Immature natural killer cell (primary cell): ENCODE data around the gene CD226. TPM values are rescaled to one million over a fixed set of nuclear protein-coding genes. Genes with fewer than 3 reads are reported as not detected.
"Not testable (repeated sequence)": the region's sequence is repeated elsewhere in the genome, so short reads cannot be mapped to it uniquely, and the experiment has no call there.

Experiments
- DNase-seq, 3 donors: peaks; one replicate each; pipeline ENCODE4 v3.0.0; 2022; ENCODE audit warnings: mixed read lengths in 1 of 3
- H3K27ac Mint-ChIP-seq, 6 donors: one replicate each; pipeline ENCODE4 v1.8.0; 2020; ENCODE audit warnings: mixed read lengths in 6 of 6, mild to moderate bottlenecking in 5 of 6, inconsistent platforms in 4 of 6, moderate library complexity in 3 of 6
- H3K27me3 Mint-ChIP-seq, 3 donors: one replicate each; pipeline ENCODE4 v1.8.0; 2020 to 2021; ENCODE audit warnings: low read depth in 3 of 3, mild to moderate bottlenecking in 3 of 3, mixed read lengths in 3 of 3, moderate library complexity in 3 of 3, inconsistent platforms in 1 of 3
- H3K36me3 Mint-ChIP-seq, 3 donors: one replicate each; pipeline ENCODE4 v1.8.0; 2020; ENCODE audit warnings: mixed read lengths in 3 of 3, inconsistent platforms in 2 of 3, mild to moderate bottlenecking in 2 of 3
- H3K4me1 Mint-ChIP-seq, 2 donors: one replicate each; pipeline ENCODE4 v1.8.0; 2020; ENCODE audit warnings: inconsistent platforms in 2 of 2, mild to moderate bottlenecking in 2 of 2, mixed read lengths in 2 of 2, moderate library complexity in 1 of 2
- H3K4me3 Mint-ChIP-seq, 5 donors: one replicate each; pipeline ENCODE4 v1.8.0; 2020; ENCODE audit warnings: mild to moderate bottlenecking in 5 of 5, mixed read lengths in 5 of 5, inconsistent platforms in 3 of 5, moderate library complexity in 3 of 5
- H3K9me3 Mint-ChIP-seq, 6 donors: one replicate each; pipeline ENCODE4 v1.8.0; 2020; ENCODE audit warnings: mild to moderate bottlenecking in 6 of 6, mixed read lengths in 6 of 6, inconsistent platforms in 4 of 6, moderate library complexity in 3 of 6
- polyA plus RNA-seq, 3 donors: library from polyadenylated mRNA; unstranded; fragments of 300-500 nt; fragmentation: Illumina TruSeq; gene quantifications; one replicate each; pipeline ENCODE4 v1.2.3, GENCODE V29; 2021

Gene CD226
- polyA plus RNA-seq, 3 donors from 2014 or later, result 59.9 to 103 (median 102) TPM

DNA sequence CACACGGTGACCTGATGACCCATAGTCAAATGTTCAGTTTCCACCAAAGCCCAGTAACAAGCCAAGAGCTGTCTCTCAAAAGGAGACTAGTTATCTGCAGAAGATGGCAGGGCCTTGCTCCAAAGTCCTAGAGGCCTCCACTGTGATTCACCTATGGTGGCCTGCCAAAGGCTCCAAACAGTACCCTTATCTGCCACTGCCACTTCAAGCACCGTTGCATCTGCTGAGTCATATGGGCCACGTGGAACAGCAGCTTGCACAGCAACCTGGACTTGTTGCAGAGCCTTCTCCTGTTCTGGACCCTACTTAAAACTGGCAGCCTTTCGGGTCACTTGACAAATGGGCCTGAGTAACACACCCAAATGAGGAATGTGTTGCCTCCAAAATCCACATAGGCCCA, 27.6 kb upstream of the CD226 start:
- peaks cover 24 to 41% (median 27%) of the 10 kb centered on the region in 3 donors for H3K36me3 Mint-ChIP-seq
- not testable (repeated sequence) for H3K4me1 Mint-ChIP-seq, H3K27me3 Mint-ChIP-seq, DNase-seq, H3K27ac Mint-ChIP-seq, H3K4me3 Mint-ChIP-seq
- peaks cover 4 to 24% (median 9%) of the 10 kb centered on the region in 6 donors for H3K9me3 Mint-ChIP-seq

DNA sequence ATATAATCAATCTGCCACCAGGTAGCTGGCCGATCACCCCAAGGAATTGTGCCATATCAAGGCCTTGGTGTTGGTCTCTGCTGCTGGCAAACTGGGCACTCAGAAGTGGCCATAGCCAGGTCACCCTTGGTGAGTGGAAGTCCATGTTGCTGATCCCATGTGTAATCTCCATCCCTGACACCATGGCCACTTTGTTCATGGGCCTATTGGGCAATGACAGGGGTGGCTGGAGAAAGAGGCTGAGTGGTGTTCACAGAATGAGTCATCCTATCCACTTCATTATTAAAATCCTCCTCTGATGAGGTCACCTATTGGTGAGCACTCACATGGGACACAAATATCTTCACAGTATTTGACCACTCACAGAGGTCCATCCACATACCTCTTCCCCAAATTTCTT, 26.7 kb upstream of the CD226 start:
- Mint-ChIP-seq H3K4me1 (peaks cover 0 to 3% of the 10 kb centered on the region in 2 donors), H3K27ac (no peak overlapping the region)

DNA sequence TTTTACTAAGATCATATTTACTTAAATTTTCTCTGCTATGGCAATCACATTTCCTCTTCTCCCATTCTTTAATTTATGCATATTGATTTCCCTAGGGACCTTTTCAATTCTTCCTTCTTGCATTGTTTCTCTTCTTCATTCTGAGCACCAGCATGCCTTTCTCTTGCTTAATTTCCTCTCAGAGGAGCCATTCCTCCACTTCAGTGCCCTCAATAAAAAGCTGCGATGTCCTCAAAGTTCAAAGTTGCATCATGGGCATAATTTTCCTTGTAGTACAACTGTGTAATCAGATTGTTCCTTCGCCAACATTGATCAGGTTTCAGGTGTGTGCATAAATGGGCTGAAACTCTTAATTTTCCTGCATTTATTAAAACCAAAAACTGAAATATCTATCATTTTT, 21.8 kb upstream of the CD226 start:
- H3K27me3 Mint-ChIP-seq, result peaks cover 0 to 1% (median 0%) of the 10 kb centered on the region in 3 donors
- DNase-seq, result no peak
- H3K27ac Mint-ChIP-seq, result no peak overlapping the region
- H3K4me1 Mint-ChIP-seq, result peaks cover 8 to 28% of the 10 kb centered on the region in 2 donors
- H3K36me3 Mint-ChIP-seq, result peaks cover 5 to 10% (median 10%) of the 10 kb centered on the region in 3 donors
- H3K9me3 Mint-ChIP-seq, result peaks cover 4 to 11% (median 6%) of the 10 kb centered on the region in 6 donors
- H3K4me3 Mint-ChIP-seq, result no peak overlapping the region

More for the DNA sequence above, 26.7 kb upstream of the CD226 start:
- H3K27me3 Mint-ChIP-seq, result peaks cover 0 to 2% (median 2%) of the 10 kb centered on the region in 3 donors
- peaks cover 4 to 24% (median 9%) of the 10 kb centered on the region in 6 donors for H3K9me3 Mint-ChIP-seq
- H3K36me3 Mint-ChIP-seq, result peaks cover 20 to 34% (median 26%) of the 10 kb centered on the region in 3 donors
- no peak for DNase-seq
- H3K4me3 Mint-ChIP-seq, result no peak overlapping the region

DNA sequence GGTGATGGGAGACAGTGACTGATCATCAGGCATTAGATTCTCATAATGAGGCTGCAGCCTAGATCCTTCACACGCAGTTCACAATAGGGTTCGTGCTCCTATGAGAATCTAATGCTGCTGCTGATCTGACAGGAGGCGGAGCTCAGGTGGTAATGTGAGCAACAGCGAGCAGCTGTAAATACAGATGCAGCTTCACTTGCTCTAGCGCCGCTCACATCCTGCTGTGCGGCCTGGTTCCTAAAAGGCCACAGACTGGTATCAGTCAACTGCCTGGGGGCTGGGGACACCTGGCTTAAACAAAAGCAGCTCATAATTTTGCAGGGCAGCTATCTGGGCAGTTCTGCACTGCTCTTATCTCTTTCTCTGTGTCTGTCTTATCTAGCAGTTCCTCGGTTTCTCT, 20.4 kb upstream of the CD226 start:
- peaks cover 5 to 16% (median 9%) of the 10 kb centered on the region in 3 donors for H3K36me3 Mint-ChIP-seq
- DNase-seq, result no peak
- H3K9me3 Mint-ChIP-seq, result peaks cover 4 to 10% (median 6%) of the 10 kb centered on the region in 6 donors
- no peak overlapping the region for H3K27ac Mint-ChIP-seq
- peaks cover 0 to 1% (median 0%) of the 10 kb centered on the region in 3 donors for H3K27me3 Mint-ChIP-seq
- H3K4me3 Mint-ChIP-seq, result no peak overlapping the region
- H3K4me1 Mint-ChIP-seq, result peaks cover 8 to 28% of the 10 kb centered on the region in 2 donors

DNA sequence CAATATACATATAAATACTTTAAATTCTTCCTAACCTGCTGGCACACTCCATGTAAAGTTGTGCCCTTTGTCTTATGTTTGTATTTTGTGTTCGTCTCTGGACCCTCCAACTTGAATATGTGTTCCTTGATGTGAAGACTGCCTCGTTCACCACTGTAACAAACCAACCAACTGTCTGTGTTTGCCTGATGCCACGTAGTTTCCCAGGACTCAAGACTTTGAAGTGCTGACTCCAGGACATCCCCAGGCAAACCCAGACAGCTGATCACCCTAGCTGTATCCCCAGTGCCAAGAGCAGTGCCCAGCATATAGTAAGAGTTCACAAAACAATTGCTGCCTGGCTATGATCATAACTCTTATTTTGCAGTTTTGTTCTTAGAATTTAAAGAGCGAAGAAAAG, 15.5 kb upstream of the CD226 start:
- peak overlapping the region in 1 of 6 donors; percentile 15 for H3K27ac Mint-ChIP-seq
- DNase-seq, result no peak

DNA sequence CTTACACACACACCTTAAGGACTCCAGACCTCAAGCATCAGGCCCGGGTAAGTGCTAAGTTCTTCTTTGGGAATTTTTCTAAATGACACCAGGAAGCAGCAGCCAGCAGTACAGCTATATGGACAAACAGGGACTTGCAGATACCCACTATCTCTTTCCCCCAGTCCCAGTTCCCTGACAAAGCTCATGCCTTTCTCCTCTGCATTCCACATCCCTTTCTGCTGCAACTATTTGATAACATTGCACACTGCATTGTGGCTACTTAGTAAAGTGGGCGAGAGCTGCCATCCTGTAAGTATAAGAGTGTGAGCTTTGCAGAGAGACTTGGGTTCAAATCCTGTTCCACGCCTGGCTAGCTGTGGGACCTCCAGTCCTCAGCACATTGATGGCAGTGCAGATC, 14.0 kb upstream of the CD226 start:
- Mint-ChIP-seq H3K27me3 (peaks cover 0 to 1% (median 0%) of the 10 kb centered on the region in 3 donors), H3K27ac (no peak overlapping the region), H3K4me1 (peaks cover 11 to 32% of the 10 kb centered on the region in 2 donors), H3K36me3 (peaks cover 0 to 11% (median 0%) of the 10 kb centered on the region in 3 donors), H3K4me3 (no peak overlapping the region), H3K9me3 (no peaks in the 10 kb centered on the region)
- DNase-seq, result no peak

More for the DNA sequence above, 15.5 kb upstream of the CD226 start:
- Mint-ChIP-seq H3K4me3 (no peak overlapping the region), H3K27me3 (no peaks in the 10 kb centered on the region), H3K4me1 (peaks cover 12 to 38% of the 10 kb centered on the region in 2 donors), H3K9me3 (no peaks in the 10 kb centered on the region), H3K36me3 (peaks cover 0 to 11% (median 0%) of the 10 kb centered on the region in 3 donors)

DNA sequence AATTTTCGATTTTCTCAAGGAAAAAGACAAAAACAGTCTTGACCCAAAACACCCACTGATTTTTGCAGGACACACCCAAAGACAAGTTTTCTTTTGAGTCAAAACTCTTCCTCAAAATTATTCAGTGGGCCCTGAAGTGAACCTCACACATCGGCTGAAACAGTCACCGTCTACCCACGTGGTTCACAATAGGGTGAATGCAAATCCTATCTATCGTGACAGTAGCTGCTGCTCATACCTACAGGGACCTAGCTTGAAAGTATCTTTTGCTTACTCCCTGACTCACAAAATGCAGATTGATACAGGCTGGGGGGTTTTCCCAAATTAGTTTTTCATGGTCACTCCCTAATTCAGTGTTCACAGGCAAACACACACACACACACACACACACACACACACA, 10.7 kb upstream of the CD226 start:
- Mint-ChIP-seq H3K4me3 (no peak overlapping the region), H3K27me3 (peaks cover 0 to 3% (median 0%) of the 10 kb centered on the region in 3 donors), H3K27ac (peak overlapping the region in 1 of 6 donors; percentile 29), H3K4me1 (peaks cover 16 to 19% of the 10 kb centered on the region in 2 donors), H3K9me3 (no peaks in the 10 kb centered on the region), H3K36me3 (peaks cover 0 to 9% (median 0%) of the 10 kb centered on the region in 3 donors)
- DNase-seq, result no peak

DNA sequence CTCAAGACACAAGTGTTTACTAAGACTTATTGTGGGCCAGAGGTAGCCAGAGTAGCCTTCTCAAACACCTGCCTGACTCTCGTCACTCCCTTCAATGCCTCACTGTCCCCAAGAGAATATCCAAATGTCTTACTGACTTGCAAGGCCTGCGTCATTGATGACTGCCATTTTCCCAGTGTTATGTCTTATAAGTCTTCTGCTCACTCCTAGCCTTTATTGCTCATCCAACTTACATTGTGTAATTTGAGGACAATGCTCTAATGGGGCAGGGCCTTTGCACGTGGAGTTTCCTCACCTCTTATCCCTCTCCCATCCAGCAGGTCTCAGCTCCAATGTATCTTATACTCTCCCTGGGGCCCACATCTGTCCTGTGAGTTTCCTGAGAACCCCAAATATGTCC, 10.1 kb upstream of the CD226 start:
- DNase-seq, result no peak
- Mint-ChIP-seq H3K4me3 (no peak overlapping the region), H3K27ac (no peak overlapping the region), H3K36me3 (peaks cover 0 to 6% (median 6%) of the 10 kb centered on the region in 3 donors), H3K27me3 (peaks cover 0 to 3% (median 1%) of the 10 kb centered on the region in 3 donors), H3K9me3 (no peaks in the 10 kb centered on the region), H3K4me1 (peaks cover 16 to 19% of the 10 kb centered on the region in 2 donors)

DNA sequence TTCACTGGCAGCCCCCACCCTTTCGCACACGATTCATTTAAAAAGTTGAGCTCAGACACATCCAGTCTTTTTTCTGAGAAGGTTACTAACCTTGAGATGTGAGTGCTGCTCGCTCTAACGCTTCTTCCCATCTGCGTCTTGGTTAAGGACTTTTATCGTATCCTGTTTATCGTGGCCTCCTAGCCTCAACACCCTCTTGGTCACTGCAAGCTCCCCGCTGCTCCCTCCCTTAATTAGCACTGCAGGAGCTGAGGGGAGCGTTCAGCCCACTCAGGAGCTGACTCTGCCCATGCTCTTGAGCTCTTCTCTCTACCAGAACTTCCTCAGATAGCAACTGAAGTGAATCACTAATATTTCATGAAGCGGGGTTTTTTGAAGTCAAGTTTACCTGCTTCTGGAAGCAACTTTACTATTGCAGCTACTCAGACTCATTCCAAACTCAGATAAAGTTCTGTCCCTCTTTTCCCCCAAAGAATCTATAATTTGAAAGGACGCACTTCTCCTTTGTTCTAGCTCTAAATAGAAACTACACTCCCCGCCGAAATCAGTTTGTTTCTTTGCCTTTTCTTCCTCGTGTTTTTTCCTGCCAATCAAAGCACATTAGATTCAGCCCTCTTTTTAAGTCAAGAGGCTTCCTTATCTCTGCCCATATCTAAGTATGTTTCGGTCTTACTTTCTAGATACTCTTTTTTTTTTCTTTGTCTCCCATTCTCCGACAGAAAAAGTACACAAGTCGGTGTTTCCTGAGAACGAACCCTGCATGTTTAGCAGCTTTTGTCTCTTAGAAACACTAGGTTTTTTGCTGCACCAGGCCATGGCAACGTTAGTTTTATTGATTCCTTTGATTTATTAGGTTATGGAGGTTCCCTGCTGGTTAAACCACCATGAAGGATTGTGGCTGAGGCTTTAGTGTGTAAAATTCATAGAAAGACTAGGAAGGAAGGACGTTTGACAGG, 9.3 kb upstream of the CD226 start:
- no peaks in the 10 kb centered on the region for H3K9me3 Mint-ChIP-seq
- peaks cover 0 to 7% (median 6%) of the 10 kb centered on the region in 3 donors for H3K36me3 Mint-ChIP-seq
- no peak overlapping the region for H3K4me3 Mint-ChIP-seq
- H3K27ac Mint-ChIP-seq, result no peak overlapping the region
- no peak for DNase-seq
- H3K27me3 Mint-ChIP-seq, result peaks cover 0 to 3% (median 2%) of the 10 kb centered on the region in 3 donors
- H3K4me1 Mint-ChIP-seq, result peaks cover 16 to 19% of the 10 kb centered on the region in 2 donors

DNA sequence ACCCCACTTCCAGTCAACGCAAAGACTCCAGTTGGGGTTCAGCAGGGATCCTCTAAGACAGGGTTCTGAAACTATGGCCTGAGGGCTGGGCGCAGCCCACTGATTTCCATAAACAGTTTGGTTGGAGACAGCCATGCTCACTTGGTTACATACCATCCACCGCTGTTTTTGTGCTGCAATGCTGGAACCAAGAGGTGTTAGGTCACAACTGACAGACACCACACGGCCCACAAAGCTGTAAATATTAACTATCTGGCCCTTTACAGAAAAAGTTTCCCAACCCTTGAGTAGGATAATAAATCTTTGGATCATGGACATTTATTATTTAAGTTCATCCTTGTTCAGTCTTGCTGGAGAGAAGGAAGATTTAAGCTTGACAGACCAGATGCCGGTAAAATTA, 8.4 kb upstream of the CD226 start:
- Mint-ChIP-seq H3K9me3 (no peaks in the 10 kb centered on the region), H3K4me1 (peaks cover 16 to 19% of the 10 kb centered on the region in 2 donors), H3K4me3 (no peak overlapping the region), H3K36me3 (peaks cover 0 to 11% (median 7%) of the 10 kb centered on the region in 3 donors), H3K27ac (no peak overlapping the region), H3K27me3 (peaks cover 0 to 3% (median 2%) of the 10 kb centered on the region in 3 donors)
- no peak for DNase-seq

DNA sequence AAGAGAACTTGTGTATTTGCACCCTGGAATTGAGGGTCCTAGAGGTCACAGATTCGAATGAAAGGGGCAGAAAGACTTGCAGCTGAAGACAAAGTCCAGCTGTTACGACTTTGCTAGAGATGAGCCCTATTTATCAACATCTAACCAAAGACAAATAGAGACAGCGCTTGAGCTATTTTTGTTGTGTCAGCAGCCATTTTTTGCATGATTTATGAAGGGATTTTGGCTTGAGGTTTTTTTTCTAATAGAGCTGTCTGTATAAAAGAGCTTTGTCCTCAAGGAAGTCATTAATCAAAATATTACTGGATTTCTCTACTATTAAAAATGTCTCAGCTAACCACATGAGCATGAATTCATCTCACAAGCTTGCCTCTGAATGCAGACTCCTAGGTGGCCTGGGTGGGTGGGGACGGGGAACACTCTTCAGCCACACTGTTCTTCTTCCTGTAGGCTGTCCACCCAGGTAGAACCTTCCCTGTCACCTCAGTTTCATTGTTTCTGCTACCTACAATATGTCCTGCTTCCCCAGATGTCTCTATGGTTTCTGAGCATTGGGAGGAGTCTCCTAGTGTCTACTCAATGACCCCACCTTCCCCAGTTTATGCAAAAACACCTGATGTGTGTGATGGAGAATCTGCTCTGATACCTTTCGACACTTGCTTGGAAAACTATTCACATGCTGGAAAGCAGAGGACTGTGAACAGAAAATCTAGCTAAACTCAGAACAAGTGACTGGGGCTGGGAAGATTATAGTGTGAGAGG, 7.2 kb upstream of the CD226 start:
- H3K36me3 Mint-ChIP-seq, result peaks cover 0 to 11% (median 7%) of the 10 kb centered on the region in 3 donors
- H3K27me3 Mint-ChIP-seq, result peaks cover 0 to 3% (median 2%) of the 10 kb centered on the region in 3 donors
- peak overlapping the region in 2 of 6 donors; percentile 49 to 74 for H3K27ac Mint-ChIP-seq
- H3K4me3 Mint-ChIP-seq, result peak overlapping the region in 4 of 5 donors; percentile 48 to 67 (median 52)
- DNase-seq, result no peak
- no peaks in the 10 kb centered on the region for H3K9me3 Mint-ChIP-seq
- H3K4me1 Mint-ChIP-seq, result peaks cover 16 to 19% of the 10 kb centered on the region in 2 donors

DNA sequence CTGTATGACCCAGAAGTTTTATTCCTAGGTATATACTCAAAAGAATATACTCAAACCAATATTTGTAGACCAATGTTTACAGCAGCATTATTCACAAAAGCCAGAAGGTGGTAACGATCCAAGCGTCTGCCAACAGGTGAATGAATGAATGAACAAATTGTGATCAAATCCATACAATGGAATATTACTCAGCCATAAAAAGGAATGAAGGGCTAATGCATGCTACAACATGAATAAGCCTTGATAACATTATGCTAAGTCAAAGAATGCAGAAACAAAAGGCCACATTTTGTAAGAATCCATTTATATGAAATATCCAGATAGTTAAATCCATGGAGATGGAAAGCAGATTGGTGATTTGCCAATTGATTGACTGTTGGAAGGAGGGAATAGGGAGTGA, 5.5 kb upstream of the CD226 start:
- Mint-ChIP-seq H3K36me3 (peaks cover 0 to 11% (median 4%) of the 10 kb centered on the region in 3 donors), H3K9me3 (no peaks in the 10 kb centered on the region), H3K4me1 (peaks cover 4 to 11% of the 10 kb centered on the region in 2 donors), H3K27me3 (peaks cover 0 to 3% (median 2%) of the 10 kb centered on the region in 3 donors), H3K4me3 (no peak overlapping the region), H3K27ac (no peak overlapping the region)
- no peak for DNase-seq

DNA sequence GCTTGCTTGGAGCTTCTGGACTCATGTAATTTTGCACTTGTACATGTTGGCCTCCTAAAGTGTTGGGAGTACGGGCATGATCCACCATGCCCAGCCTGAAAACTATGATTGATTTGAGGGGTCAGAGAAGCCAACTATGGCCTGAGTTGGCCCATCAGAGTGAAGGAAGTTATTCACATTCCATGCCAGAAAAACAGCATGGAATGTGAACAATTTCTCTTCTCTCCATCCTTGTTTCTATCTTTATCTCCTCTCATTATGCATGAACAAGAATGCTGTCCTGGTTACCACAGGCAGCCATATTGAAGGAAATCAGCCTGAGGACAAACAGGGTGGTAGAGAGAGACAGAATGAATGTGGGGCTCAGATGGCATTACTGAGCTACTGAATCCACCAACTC, 3.5 kb upstream of the CD226 start:
- Mint-ChIP-seq H3K27ac (no peak overlapping the region), H3K4me1 (peaks cover 0 to 17% of the 10 kb centered on the region in 2 donors), H3K36me3 (peaks cover 0 to 17% (median 4%) of the 10 kb centered on the region in 3 donors), H3K9me3 (no peaks in the 10 kb centered on the region), H3K4me3 (no peak overlapping the region), H3K27me3 (peaks cover 2 to 8% (median 4%) of the 10 kb centered on the region in 3 donors)
- no peak for DNase-seq
